ENCODE data around the gene ZNF556.

DNA sequence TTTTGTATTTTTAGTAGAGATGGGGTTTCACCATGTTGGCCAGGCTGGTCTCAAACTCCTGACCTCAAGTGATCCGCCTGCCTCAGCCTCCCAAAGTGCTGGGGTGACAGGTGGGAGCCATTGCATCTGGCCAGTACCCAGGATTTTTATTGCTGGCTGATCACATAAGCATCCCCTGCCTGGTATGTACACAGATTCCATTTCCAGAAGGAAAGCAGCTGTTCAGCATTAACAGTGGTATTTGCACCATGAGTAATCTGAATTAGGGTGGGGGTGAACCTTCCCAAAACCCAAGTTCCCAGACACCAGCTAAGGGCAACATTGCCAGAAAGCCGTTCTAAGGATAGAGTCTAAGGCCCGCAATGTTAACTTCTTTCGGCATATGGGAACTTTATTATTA lies 18.5 kb upstream of the ZNF556 start:
- TF ChIP-seq, protein P1, sequence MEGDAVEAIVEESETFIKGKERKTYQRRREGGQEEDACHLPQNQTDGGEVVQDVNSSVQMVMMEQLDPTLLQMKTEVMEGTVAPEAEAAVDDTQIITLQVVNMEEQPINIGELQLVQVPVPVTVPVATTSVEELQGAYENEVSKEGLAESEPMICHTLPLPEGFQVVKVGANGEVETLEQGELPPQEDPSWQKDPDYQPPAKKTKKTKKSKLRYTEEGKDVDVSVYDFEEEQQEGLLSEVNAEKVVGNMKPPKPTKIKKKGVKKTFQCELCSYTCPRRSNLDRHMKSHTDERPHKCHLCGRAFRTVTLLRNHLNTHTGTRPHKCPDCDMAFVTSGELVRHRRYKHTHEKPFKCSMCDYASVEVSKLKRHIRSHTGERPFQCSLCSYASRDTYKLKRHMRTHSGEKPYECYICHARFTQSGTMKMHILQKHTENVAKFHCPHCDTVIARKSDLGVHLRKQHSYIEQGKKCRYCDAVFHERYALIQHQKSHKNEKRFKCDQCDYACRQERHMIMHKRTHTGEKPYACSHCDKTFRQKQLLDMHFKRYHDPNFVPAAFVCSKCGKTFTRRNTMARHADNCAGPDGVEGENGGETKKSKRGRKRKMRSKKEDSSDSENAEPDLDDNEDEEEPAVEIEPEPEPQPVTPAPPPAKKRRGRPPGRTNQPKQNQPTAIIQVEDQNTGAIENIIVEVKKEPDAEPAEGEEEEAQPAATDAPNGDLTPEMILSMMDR (IDR thresholded peaks at IDR 0.05; ENCODE audit: low read depth, low read length) = no peak
- no peak for TF ChIP-seq POLR2A (IDR thresholded peaks at IDR 0.05; ENCODE audit: extremely low read depth, insufficient read length)
- TF ChIP-seq, protein P2, sequence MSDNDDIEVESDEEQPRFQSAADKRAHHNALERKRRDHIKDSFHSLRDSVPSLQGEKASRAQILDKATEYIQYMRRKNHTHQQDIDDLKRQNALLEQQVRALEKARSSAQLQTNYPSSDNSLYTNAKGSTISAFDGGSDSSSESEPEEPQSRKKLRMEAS (IDR thresholded peaks at IDR 0.05; ENCODE audit: low read depth, low read length) = no peak

Measured in NB4 (cell line).